ENCODE results near the gene EPHX1.

DNA sequence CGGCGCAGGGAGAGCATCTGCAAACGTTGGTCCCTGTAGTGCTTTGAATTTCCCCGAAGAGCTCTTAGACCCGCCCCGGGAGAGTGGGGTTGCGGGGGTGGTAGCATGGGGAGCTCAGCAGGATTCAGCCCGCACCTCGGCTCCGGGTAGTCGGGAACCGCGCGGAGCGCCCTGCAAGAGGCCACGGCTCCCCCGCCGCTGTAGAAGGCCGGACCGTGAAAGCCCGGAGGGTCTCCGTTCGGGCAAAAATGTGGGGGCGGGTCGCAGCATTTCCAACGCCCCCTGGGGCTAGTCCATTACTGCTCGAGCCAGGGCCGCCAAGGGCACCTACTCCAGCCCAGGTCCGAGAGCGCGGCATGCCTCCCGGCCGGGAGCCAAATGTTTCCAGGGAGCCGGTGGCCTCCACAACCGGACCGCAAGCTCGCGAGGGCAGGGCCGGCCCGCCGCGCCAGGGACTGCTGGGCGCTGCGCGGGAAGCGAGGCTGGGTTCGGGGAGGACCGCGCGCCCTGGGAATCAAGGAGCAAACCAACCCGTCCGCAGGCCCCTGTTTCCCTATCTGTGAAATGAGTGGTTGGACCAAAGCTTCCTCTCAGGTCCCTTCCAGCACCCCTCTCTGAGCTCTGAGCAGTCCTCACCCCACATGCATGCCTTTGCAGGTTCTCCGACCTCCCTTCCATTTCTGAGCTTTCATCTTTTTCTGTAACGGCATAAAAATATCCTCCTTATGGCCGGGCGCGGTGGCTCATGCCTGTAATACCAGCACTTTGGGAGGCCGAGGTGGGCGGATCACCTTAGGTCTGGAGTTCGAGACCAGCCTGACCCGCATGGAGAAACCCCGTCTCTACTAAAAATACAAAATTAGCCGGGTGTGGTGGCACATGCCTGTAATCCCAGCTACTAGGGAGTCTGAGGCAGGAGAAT is 73.0 kb downstream of the EPHX1 start:
- TF ChIP-seq EZH2 (IDR thresholded peaks at IDR 0.05; ENCODE audit: insufficient read depth, poor library complexity, severe bottlenecking) (no peak), EZH2phosphoT487 (IDR thresholded peaks at IDR 0.05; ENCODE audit: insufficient read depth, low read depth) (no peak)
